Naive thymus-derived CD4-positive, alpha-beta T cell (primary cell): ENCODE measurements around the gene SIPA1. TPM values are rescaled to one million over a fixed set of nuclear protein-coding genes. Genes with fewer than 3 reads are reported as not detected.

Experiments used
- ATAC-seq: fragments of 150-1000 bp; cut with Tn5 transposase; 2 replicates; pipeline ENCODE4 v1.10.0; 2021; ENCODE audit warnings: mild to moderate bottlenecking, moderate library complexity
- CTCF ChIA-PET: fragments of 350-600 bp; sonication (Branson Sonifier 250); formaldehyde crosslinking; loops from one replicate; lab custom pipeline; 2021; ENCODE audit warnings: antibody characterized with exemption; lab: Charles Lee
- POLR2A ChIA-PET: fragments of 350-600 bp; sonication (Branson Sonifier 250); formaldehyde crosslinking; loops from one replicate; lab custom pipeline; 2021; ENCODE audit warnings: antibody characterized with exemption, inconsistent platforms; lab: Charles Lee
- DNase-seq, 9 donors: peaks; one replicate each; pipeline versions ENCODE4 v3.0.0 to v3.0.0-alpha.2; 2020 to 2022; ENCODE audit warnings: mixed read lengths in 1 of 9
- H3K27ac ChIP-seq: one replicate; pipeline ENCODE4 v1.7.0; 2013; ENCODE audit warnings: mild to moderate bottlenecking, low read depth, low read length, moderate library complexity
- H3K27me3 ChIP-seq, 2 donors: one replicate each; pipeline ENCODE4 v1.7.0; 2013; ENCODE audit warnings: low read length in 2 of 2, mild to moderate bottlenecking in 2 of 2, moderate library complexity in 2 of 2; ENCODE audit not compliant: control insufficient read depth in 2 of 2, insufficient read depth in 2 of 2
- H3K36me3 ChIP-seq, 3 experiments: 1 replicate in 2 of 3; 2 replicates in 1 of 3; pipeline ENCODE4 v1.7.0; 2013; ENCODE audit warnings: low read length in 3 of 3, mild to moderate bottlenecking in 3 of 3, moderate library complexity in 1 of 3; ENCODE audit not compliant: insufficient read depth in 3 of 3, control insufficient read depth in 2 of 3
- H3K4me1 ChIP-seq, 2 donors: one replicate each; pipeline ENCODE4 v1.7.0; 2013; ENCODE audit warnings: low read length in 2 of 2, mild to moderate bottlenecking in 2 of 2, moderate library complexity in 1 of 2; ENCODE audit not compliant: control insufficient read depth in 2 of 2, insufficient read depth in 2 of 2
- H3K4me3 ChIP-seq: 2 replicates; pipeline ENCODE4 v1.7.0; 2013; ENCODE audit warnings: mild to moderate bottlenecking, low read length
- H3K9me3 ChIP-seq, 3 experiments: 1 replicate in 2 of 3; 2 replicates in 1 of 3; pipeline ENCODE4 v1.7.0; 2013; ENCODE audit warnings: low read length in 3 of 3; ENCODE audit not compliant: control insufficient read depth in 2 of 3
- H3K27ac Mint-ChIP-seq, 9 donors: one replicate each; pipeline ENCODE4 v1.8.0; 2020 to 2022; ENCODE audit warnings: mixed read lengths in 9 of 9, mild to moderate bottlenecking in 8 of 9, moderate library complexity in 5 of 9, inconsistent platforms in 2 of 9
- H3K27me3 Mint-ChIP-seq, 5 donors: one replicate each; pipeline ENCODE4 v1.8.0; 2021 to 2022; ENCODE audit warnings: mixed read lengths in 5 of 5, mild to moderate bottlenecking in 1 of 5
- H3K36me3 Mint-ChIP-seq, 5 donors: one replicate each; pipeline ENCODE4 v1.8.0; 2020 to 2022; ENCODE audit warnings: mixed read lengths in 5 of 5, mild to moderate bottlenecking in 3 of 5, inconsistent platforms in 1 of 5
- H3K4me1 Mint-ChIP-seq, 7 donors: one replicate each; pipeline ENCODE4 v1.8.0; 2020 to 2022; ENCODE audit warnings: mixed read lengths in 7 of 7, mild to moderate bottlenecking in 3 of 7, inconsistent platforms in 1 of 7
- H3K4me3 Mint-ChIP-seq, 10 donors: one replicate each; pipeline ENCODE4 v1.8.0; 2020 to 2022; ENCODE audit warnings: mild to moderate bottlenecking in 10 of 10, mixed read lengths in 10 of 10, moderate library complexity in 6 of 10, inconsistent platforms in 2 of 10
- H3K9me3 Mint-ChIP-seq, 11 donors: one replicate each; pipeline ENCODE4 v1.8.0; 2020 to 2022; ENCODE audit warnings: mixed read lengths in 11 of 11, mild to moderate bottlenecking in 4 of 11, inconsistent platforms in 1 of 11, moderate library complexity in 1 of 11
- intact Hi-C, 2 donors: fragments of 100-400 bp; cut with micrococcal nuclease; formaldehyde crosslinking; loops; one replicate each; pipeline ENCODE4 v1.15.1; 2023
- polyA plus RNA-seq, 2 donors: library from polyadenylated mRNA; unstranded; fragments of 300-500 nt; fragmentation: Illumina TruSeq; gene quantifications; one replicate each; pipeline ENCODE4 v1.2.3, GENCODE V29; 2021
- total RNA-seq, 6 experiments: library from RNA in 5 of 6; stranded (reverse) in 5 of 6; gene quantifications; 1 replicate in 5 of 6; 2 replicates in 1 of 6; pipeline ENCODE4 v1.2.3 and lab custom pipeline; 2021 to 2026

Gene SIPA1
- total and polyA plus RNA-seq, 7 experiments from 2014 or later, result 90.3 to 249 (median 184) TPM

GRCh38 chr11:65648997-65649493 lies 11.1 kb downstream of the SIPA1 start:
- peaks cover 31 to 43% (median 35%) of the 10 kb centered on the region in 7 donors for H3K4me1 Mint-ChIP-seq
- H3K4me3 ChIP-seq, result no peak overlapping the region
- POLR2A ChIA-PET, result interaction anchor here (0.9 to 11.6 kb wide), 4 partner anchors 9 to 63 kb away, joined by 3 to 227 read pairs (median 46); partner anchors contain the start of genes KAT5, RELA and SIPA1
- CTCF ChIA-PET, result interaction anchor here (0.6 to 0.8 kb wide), 3 partner anchors 9 to 485 kb away, joined by 3 to 4 read pairs (median 3); no protein-coding TSS in a partner anchor
- ATAC-seq (no peak), DNase-seq (no peak)
- peaks cover 23 to 26% of the 10 kb centered on the region in 2 donors for H3K4me1 ChIP-seq
- peaks cover 0 to 23% (median 10%) of the 10 kb centered on the region in 5 donors for H3K36me3 Mint-ChIP-seq
- intact Hi-C loops, result no loop called here
- no peaks in the 10 kb centered on the region for H3K9me3 ChIP-seq
- H3K27me3 ChIP-seq, result no peaks in the 10 kb centered on the region
- peaks cover 29 to 72% (median 32%) of the 10 kb centered on the region in 3 experiments for H3K36me3 ChIP-seq
- H3K27ac ChIP-seq, result no peak overlapping the region
- peaks cover 0 to 9% (median 0%) of the 10 kb centered on the region in 11 donors for H3K9me3 Mint-ChIP-seq
- no peaks in the 10 kb centered on the region for H3K27me3 Mint-ChIP-seq
- H3K27ac Mint-ChIP-seq, result peak overlapping the region in 3 of 9 donors; percentile 10 to 75 (median 17)
- H3K4me3 Mint-ChIP-seq, result no peak overlapping the region

- Mint-ChIP-seq H3K4me1 (peaks cover 30 to 40% (median 32%) of the 10 kb centered on the region in 7 donors), H3K27ac (peak overlapping the region in 3 of 9 donors; percentile 38 to 59 (median 52)), H3K4me3 (no peak overlapping the region), H3K27me3 (no peaks in the 10 kb centered on the region), H3K9me3 (peaks cover 0 to 9% (median 0%) of the 10 kb centered on the region in 11 donors), H3K36me3 (peaks cover 0 to 25% (median 11%) of the 10 kb centered on the region in 5 donors)
- peaks cover 25 to 72% (median 29%) of the 10 kb centered on the region in 3 experiments for H3K36me3 ChIP-seq
- no peaks in the 10 kb centered on the region for H3K27me3 ChIP-seq
- H3K27ac ChIP-seq, result no peak overlapping the region
- peaks cover 25% of the 10 kb centered on the region in 2 donors for H3K4me1 ChIP-seq
- no peaks in the 10 kb centered on the region for H3K9me3 ChIP-seq
- ChIA-PET POLR2A (interaction anchor here (0.9 to 11.6 kb wide), 3 partner anchors 10 to 33 kb away, joined by 3 to 227 read pairs (median 88); partner anchors contain the start of genes RELA and SIPA1), CTCF (interaction anchor here (0.6 to 0.8 kb wide), 2 partner anchors 10 to 486 kb away, joined by 3 to 4 read pairs; no protein-coding TSS in a partner anchor)
- ATAC-seq (no peak), DNase-seq (no peak)
- intact Hi-C loops, result loop anchor here in 1 of 2 donors (5.0 kb wide), 2 partner anchors 182 to 402 kb away; partner anchors contain the start of genes SF3B2 and SNX32
- no peak overlapping the region for H3K4me3 ChIP-seq
These were observed 12.0 kb downstream of the SIPA1 start for GRCh38 chr11:65649656-65650546.

- ChIA-PET POLR2A (interaction anchor here (1.3 to 11.6 kb wide), 5 partner anchors 11 to 36 kb away, joined by 3 to 227 read pairs (median 52); partner anchors contain the start of genes MAP3K11, PCNX3, RELA and SIPA1), CTCF (interaction anchor here (0.7 to 1.3 kb wide), 2 partner anchors 283 to 394 kb away, joined by 3 read pairs; no protein-coding TSS in a partner anchor)
- Histone ChIP-seq H3K4me3 (no peak overlapping the region), H3K9me3 (no peaks in the 10 kb centered on the region), H3K36me3 (peaks cover 19 to 72% (median 30%) of the 10 kb centered on the region in 3 experiments), H3K27me3 (no peaks in the 10 kb centered on the region), H3K27ac (peak overlapping the region; percentile 98), H3K4me1 (peaks cover 25% of the 10 kb centered on the region in 2 donors)
- intact Hi-C loops, result loop anchor here in 1 of 2 donors (5.0 kb wide), 2 partner anchors 182 to 402 kb away; partner anchors contain the start of genes SF3B2 and SNX32
- DNase-seq (no peak), ATAC-seq (no peak)
- Mint-ChIP-seq H3K9me3 (peaks cover 0 to 9% (median 0%) of the 10 kb centered on the region in 11 donors), H3K27ac (peak overlapping the region; percentile 23 to 98 (median 97)), H3K4me1 (peaks cover 32 to 45% (median 36%) of the 10 kb centered on the region in 7 donors), H3K4me3 (peak overlapping the region in 1 of 10 donors; percentile 70), H3K27me3 (no peaks in the 10 kb centered on the region), H3K36me3 (peaks cover 0 to 26% (median 12%) of the 10 kb centered on the region in 5 donors)
These were observed 12.8 kb downstream of the SIPA1 start for GRCh38 chr11:65650547-65651338.

GRCh38 chr11:65651339-65651588 lies 13.4 kb downstream of the SIPA1 start:
- ATAC-seq, result no peak
- Mint-ChIP-seq H3K9me3 (peaks cover 0 to 9% (median 0%) of the 10 kb centered on the region in 11 donors), H3K4me1 (peaks cover 34 to 51% (median 40%) of the 10 kb centered on the region in 7 donors), H3K27me3 (no peaks in the 10 kb centered on the region), H3K27ac (peak overlapping the region; percentile 23 to 98 (median 97)), H3K36me3 (peaks cover 2 to 28% (median 13%) of the 10 kb centered on the region in 5 donors), H3K4me3 (peak overlapping the region; percentile 70 to 94 (median 82))
- Histone ChIP-seq H3K4me3 (no peak overlapping the region), H3K9me3 (no peaks in the 10 kb centered on the region), H3K27ac (peak overlapping the region; percentile 98), H3K4me1 (peaks cover 25% of the 10 kb centered on the region in 2 donors), H3K27me3 (no peaks in the 10 kb centered on the region), H3K36me3 (peaks cover 19 to 72% (median 29%) of the 10 kb centered on the region in 3 experiments)
- no peak for DNase-seq
- ChIA-PET CTCF (interaction anchor here (0.7 to 1.3 kb wide), 2 partner anchors 284 to 394 kb away, joined by 3 read pairs; no protein-coding TSS in a partner anchor), POLR2A (interaction anchor here (0.6 to 11.6 kb wide), 8 partner anchors 11 to 1418 kb away, joined by 3 to 227 read pairs (median 16); partner anchors contain the start of genes MAP3K11, PCNX3, RELA and SIPA1)
- intact Hi-C loops, result loop anchor here in 1 of 2 donors (5.0 kb wide), 2 partner anchors 181 to 401 kb away; partner anchors contain the start of genes SF3B2 and SNX32

GRCh38 chr11:65651589-65652510 lies 13.9 kb downstream of the SIPA1 start:
- ATAC-seq, result no peak
- H3K27ac Mint-ChIP-seq, result peak overlapping the region; percentile 23 to 98 (median 97)

More at GRCh38 chr11:65651589-65652510, 13.9 kb downstream of the SIPA1 start:
- H3K36me3 Mint-ChIP-seq, result peaks cover 4 to 33% (median 16%) of the 10 kb centered on the region in 5 donors
- Histone ChIP-seq H3K4me3 (peak overlapping the region; percentile 58), H3K9me3 (no peaks in the 10 kb centered on the region), H3K27me3 (no peaks in the 10 kb centered on the region), H3K36me3 (peaks cover 19 to 72% (median 29%) of the 10 kb centered on the region in 3 experiments), H3K4me1 (peaks cover 25% of the 10 kb centered on the region in 2 donors), H3K27ac (peak overlapping the region; percentile 98)
- H3K9me3 Mint-ChIP-seq, result peaks cover 0 to 9% (median 0%) of the 10 kb centered on the region in 11 donors
- intact Hi-C loops, result loop anchor here (1.0 to 5.0 kb wide), 11 partner anchors 14 to 400 kb away; partner anchors contain the start of genes PCNX3 (in 2 of the 2), SIPA1 (in 2 of the 2), CFL1 (in 1 of the 2) and KAT5 (in 1 of the 2)
- H3K27me3 Mint-ChIP-seq, result no peaks in the 10 kb centered on the region
- ChIA-PET CTCF (interaction anchor here (0.6 to 1.5 kb wide), 5 partner anchors 9 to 393 kb away, joined by 3 to 4 read pairs (median 3); no protein-coding TSS in a partner anchor), POLR2A (interaction anchor here (0.6 to 11.6 kb wide), 22 partner anchors 10 to 1419 kb away, joined by 3 to 227 read pairs (median 5); partner anchors contain the start of genes CCDC85B, KAT5, KCNK7 and MALAT1)
- peak overlapping the region; percentile 70 to 94 (median 82) for H3K4me3 Mint-ChIP-seq
- peak in 1 of 9 donors; percentile 42 for DNase-seq
- H3K4me1 Mint-ChIP-seq, result peaks cover 34 to 54% (median 43%) of the 10 kb centered on the region in 7 donors
